Measurements from ENCODE around the gene ADCY10. TPM values are rescaled to one million over a fixed set of nuclear protein-coding genes. Genes with fewer than 3 reads are reported as not detected.

The ADCY10 gene
- total and polyA plus RNA-seq, 2 experiments from 2014 or later: not detected

GRCh38 chr1:167890400-167890799, 23.5 kb downstream of the ADCY10 start:
- DNase-seq (ENCODE audit: low spot score): no peak
- Mint-ChIP-seq H3K27ac (no peak overlapping the region), H3K9me3 (peaks cover 6% of the 10 kb centered on the region; the same call in 2 of the 3 replicates), H3K4me3 (no peak overlapping the region), H3K36me3 (ENCODE audit: low read depth) (0 out of 3 replicates have a peak, but pooled peaks cover 3% of the 10 kb centered on the region), H3K27me3 (ENCODE audit: insufficient read depth, low read depth, poor library complexity) (no peaks in the 10 kb centered on the region), H3K4me1 (no peaks in the 10 kb centered on the region; the same call in 2 of the 3 replicates)
- no peak overlapping the region for H2AFZ ChIP-seq
- H3K27me3 ChIP-seq (ENCODE audit: insufficient read depth): no peaks in the 10 kb centered on the region
- H3K36me3 ChIP-seq (ENCODE audit: insufficient read depth): no peaks in the 10 kb centered on the region
- peaks cover 2% of the 10 kb centered on the region; the same call in 1 of the 2 replicates for H3K9me2 ChIP-seq (ENCODE audit: insufficient read depth)
- H3F3A ChIP-seq (replicated peaks; ENCODE audit: low read depth): no peaks in the 10 kb centered on the region
- no peaks in the 10 kb centered on the region for H3K79me2 ChIP-seq (replicated peaks; ENCODE audit: insufficient read depth)
- ATAC-seq: no peak
- TF ChIP-seq JUNB (IDR thresholded peaks at IDR 0.05; ENCODE audit: unreplicated experiment) (no peak), NANOG (IDR thresholded peaks at IDR 0.05; ENCODE audit: borderline replicate concordance) (no peak), EZH2phosphoT487 (IDR thresholded peaks at IDR 0.05; ENCODE audit: unreplicated experiment) (no peak), CTCF (conservative IDR thresholded peaks at IDR 0.05; ENCODE audit: low read depth in 2 of 2) (no peak), ZNF114 (CRISPR knock-in tag; IDR thresholded peaks at IDR 0.05) (no peak), STAT1 (IDR thresholded peaks at IDR 0.05; ENCODE audit: unreplicated experiment) (no peak), CREB1 (CRISPR knock-in tag; IDR thresholded peaks at IDR 0.05; ENCODE audit: low read depth) (no peak), ZNF462 (CRISPR knock-in tag; IDR thresholded peaks at IDR 0.05) (no peak), ETS1 (IDR thresholded peaks at IDR 0.05) (no peak), ZNF331 (CRISPR knock-in tag; IDR thresholded peaks at IDR 0.05; ENCODE audit: low read depth) (no peak), POLR2AphosphoS5 (IDR thresholded peaks at IDR 0.05; ENCODE audit: low read depth) (no peak), REST (IDR thresholded peaks at IDR 0.05; ENCODE audit: unreplicated experiment) (no peak), EZH2 (IDR thresholded peaks at IDR 0.05; ENCODE audit: low read depth, unreplicated experiment) (no peak)
- no peaks in the 10 kb centered on the region for H4K20me1 ChIP-seq (replicated peaks; ENCODE audit: insufficient read depth)
- no peak overlapping the region for H3K4me2 ChIP-seq
- H3K4me1 ChIP-seq (ENCODE audit: insufficient read depth): no peaks in the 10 kb centered on the region
- H3K4me3 ChIP-seq: no peak overlapping the region
- no peak overlapping the region for H3K27ac ChIP-seq (ENCODE audit: low read depth)

Measured in GM23338 (cell line).